Stimulated activated CD8-positive, alpha-beta memory T cell treated with anti-CD3 and anti-CD28 coated beads, Interleukin-7, amount 100 ng/mL, for 24 hours (primary cell): ENCODE results near the gene CTU1.
A peak's percentile ranks its signal among the peaks of the same experiment; 100 is the strongest.
"Not testable (repeated sequence)": the region's sequence is repeated elsewhere in the genome, so short reads cannot be mapped to it uniquely, and the experiment has no call there.

Experiments
- DNase-seq: peaks from one replicate; pipeline ENCODE4 v3.0.0-alpha.2; 2020; ENCODE audit warnings: low read depth

CTU1 gene

GRCh38 chr19:51108066-51108804 is at the start of gene CTU1:
TSS of gene CTU1 (minus strand) at chr19:51108409. CDS start at chr19:51104569, 3,840 bp downstream.
- peak; percentile 96 for DNase-seq

GRCh38 chr19:51157265-51157664 is 49.1 kb upstream of the CTU1 start:
- no peak for DNase-seq

GRCh38 chr19:51156710-51157109 is 48.5 kb upstream of the CTU1 start:
- no peak for DNase-seq

- DNase-seq, result no peak
These were observed 42.4 kb upstream of the CTU1 start for GRCh38 chr19:51150627-51151026.

GRCh38 chr19:51148580-51148979 is 40.4 kb upstream of the CTU1 start:
- DNase-seq, result no peak

- DNase-seq, result no peak
These were observed 39.5 kb upstream of the CTU1 start for GRCh38 chr19:51147663-51148062.

- DNase-seq, result no peak
These were observed 38.5 kb upstream of the CTU1 start for GRCh38 chr19:51146751-51147150.

- no peak for DNase-seq
These were observed 37.8 kb upstream of the CTU1 start for GRCh38 chr19:51145916-51146493.

- no peak for DNase-seq
These were observed 36.4 kb upstream of the CTU1 start for GRCh38 chr19:51144482-51145045.

- DNase-seq, result no peak
These were observed 35.3 kb upstream of the CTU1 start for GRCh38 chr19:51143486-51143885.

GRCh38 chr19:51142809-51143475 is 34.7 kb upstream of the CTU1 start:
- not testable (repeated sequence) for DNase-seq

GRCh38 chr19:51142119-51142518 is 33.9 kb upstream of the CTU1 start, which contains the start of gene SIGLEC7:
TSS of gene SIGLEC7 (plus strand) at chr19:51142301. CDS start at chr19:51142370, 69 bp downstream.
- DNase-seq, result no peak

GRCh38 chr19:51141181-51141580 is 33.0 kb upstream of the CTU1 start:
- no peak for DNase-seq

- DNase-seq, result no peak
These were observed 32.2 kb upstream of the CTU1 start for GRCh38 chr19:51140441-51140840.

- DNase-seq, result no peak
These were observed 31.2 kb upstream of the CTU1 start for GRCh38 chr19:51139299-51140014.

GRCh38 chr19:51138549-51138979 is 30.4 kb upstream of the CTU1 start:
- no peak for DNase-seq

GRCh38 chr19:51137792-51138425 is 29.7 kb upstream of the CTU1 start:
- DNase-seq, result no peak

GRCh38 chr19:51136851-51137551 is 28.8 kb upstream of the CTU1 start:
- no peak for DNase-seq

- DNase-seq, result no peak
These were observed 28.0 kb upstream of the CTU1 start for GRCh38 chr19:51135986-51136762.

- no peak for DNase-seq
These were observed 26.8 kb upstream of the CTU1 start for GRCh38 chr19:51135004-51135403.
